DOHH2 (cell line): ENCODE data around the gene RAB3C.

Experiments
- H3F3A ChIP-seq: fragments of 200-600 bp; sonication (generic), shearing (Covaris generic); 2 replicates; pipeline ENCODE4 v1.6.0; 2016; ENCODE audit warnings: antibody characterized with exemption, mild to moderate bottlenecking; ENCODE audit not compliant: control insufficient read depth, insufficient read depth
- H3K27ac ChIP-seq: fragments of 200-600 bp; sonication (generic); 2 replicates; pipeline ENCODE4 v1.5.1; 2014; ENCODE audit warnings: low read depth, mild to moderate bottlenecking, low read length, moderate library complexity
- H3K27me3 ChIP-seq: fragments of 200-600 bp; sonication (generic); 2 replicates; pipeline ENCODE4 v1.6.1; 2014; ENCODE audit warnings: mild to moderate bottlenecking, low read length, mixed read lengths; ENCODE audit not compliant: control insufficient read depth
- H3K36me3 ChIP-seq: fragments of 200-600 bp; sonication (generic); 2 replicates; pipeline ENCODE4 v1.6.1; 2014; ENCODE audit warnings: mild to moderate bottlenecking, low read length, moderate library complexity, mixed read lengths; ENCODE audit not compliant: control insufficient read depth
- H3K4me1 ChIP-seq: fragments of 200-600 bp; sonication (generic); 2 replicates; pipeline ENCODE4 v1.6.1; 2014; ENCODE audit warnings: mild to moderate bottlenecking, low read length, mixed read lengths; ENCODE audit not compliant: control insufficient read depth
- H3K4me2 ChIP-seq: fragments of 200-600 bp; sonication (generic); 2 replicates; pipeline ENCODE4 v1.6.0; 2014; ENCODE audit warnings: mild to moderate bottlenecking, low read length, moderate library complexity
- H3K4me3 ChIP-seq: fragments of 200-600 bp; sonication (generic); 2 replicates; pipeline ENCODE4 v1.5.1; 2014; ENCODE audit warnings: mild to moderate bottlenecking, low read length, mixed read lengths
- H3K79me2 ChIP-seq: fragments of 200-600 bp; sonication (generic); 2 replicates; pipeline ENCODE4 v1.6.1; 2014; ENCODE audit warnings: mild to moderate bottlenecking, low read length, mixed read lengths; ENCODE audit not compliant: control insufficient read depth
- H3K9me2 ChIP-seq: fragments of 200-600 bp; sonication (generic); replicated peaks from 2 replicates; pipeline ENCODE4 v1.6.1; 2014; ENCODE audit warnings: mild to moderate bottlenecking, low read length, mixed read lengths; ENCODE audit not compliant: control insufficient read depth
- H3K9me3 ChIP-seq: fragments of 200-600 bp; sonication (generic); 2 replicates; pipeline ENCODE4 v1.6.1; 2014; ENCODE audit warnings: antibody characterized with exemption, low read length, mixed read lengths; ENCODE audit not compliant: control insufficient read depth, insufficient read depth
- H4K20me1 ChIP-seq: fragments of 200-600 bp; sonication (generic); 2 replicates; pipeline ENCODE4 v1.6.0; 2014; ENCODE audit warnings: low read depth, mild to moderate bottlenecking, antibody characterized with exemption, low read length, moderate library complexity; ENCODE audit not compliant: control insufficient read depth, insufficient read depth
- CTCF ChIP-seq: fragments of 200-600 bp; sonication (generic); IDR thresholded peaks from one replicate; pipeline ENCODE4 v1.5.1; 2014; ENCODE audit warnings: antibody characterized with exemption, mild to moderate bottlenecking, low read depth, low read length; ENCODE audit not compliant: poor library complexity, severe bottlenecking
- EZH2phosphoT487 ChIP-seq: fragments of 200-600 bp; sonication (generic); IDR thresholded peaks from 2 replicates; pipeline ENCODE4 v1.6.1; 2017; ENCODE audit warnings: borderline replicate concordance, mild to moderate bottlenecking, antibody characterized with exemption, low read length, moderate library complexity, mixed read lengths

RAB3C gene

GRCh38 chr5:58902765-58903164 is 319.9 kb downstream of the RAB3C start:
- Histone ChIP-seq H3K4me2 (no peak overlapping the region), H3K4me3 (no peak overlapping the region), H3K36me3 (no peaks in the 10 kb centered on the region), H3K9me3 (no peaks in the 10 kb centered on the region), H3F3A (no peaks in the 10 kb centered on the region), H4K20me1 (no peaks in the 10 kb centered on the region), H3K27ac (no peak overlapping the region), H3K4me1 (no peaks in the 10 kb centered on the region), H3K27me3 (peaks cover 12% of the 10 kb centered on the region), H3K9me2 (no peaks in the 10 kb centered on the region), H3K79me2 (no peaks in the 10 kb centered on the region)
- no peak for TF ChIP-seq CTCF
- no peak for TF ChIP-seq EZH2phosphoT487

DNA sequence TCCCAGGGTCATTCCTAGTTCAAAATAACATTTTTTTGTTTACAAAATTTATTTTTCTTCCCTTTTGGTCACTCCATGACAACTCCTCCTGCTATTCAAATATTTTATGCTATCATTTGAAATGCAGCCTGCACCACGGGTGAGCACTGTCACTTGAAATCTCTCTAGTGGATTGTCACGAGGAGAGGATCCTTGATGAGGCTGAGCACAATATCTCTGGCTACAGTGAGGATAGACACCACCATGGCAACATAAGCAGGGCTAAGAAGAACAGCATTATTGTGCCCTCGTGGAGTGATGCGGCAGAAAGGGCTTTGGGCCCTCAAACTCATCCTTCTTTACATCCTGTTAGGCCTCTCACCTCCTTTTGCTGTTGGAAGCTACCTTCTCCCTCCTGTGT is 321.9 kb downstream of the RAB3C start:
- Histone ChIP-seq H3K9me2 (no peaks in the 10 kb centered on the region), H3K36me3 (no peaks in the 10 kb centered on the region), H3K4me3 (no peak overlapping the region), H3F3A (no peaks in the 10 kb centered on the region), H3K4me1 (no peaks in the 10 kb centered on the region), H3K27ac (no peak overlapping the region), H3K27me3 (peaks cover 9% of the 10 kb centered on the region), H3K4me2 (no peak overlapping the region), H3K79me2 (no peaks in the 10 kb centered on the region), H3K9me3 (no peaks in the 10 kb centered on the region), H4K20me1 (no peaks in the 10 kb centered on the region)
- TF ChIP-seq EZH2phosphoT487 (no peak), CTCF (no peak)

- TF ChIP-seq EZH2phosphoT487 (no peak), CTCF (no peak)
- no peaks in the 10 kb centered on the region for H3K9me3 ChIP-seq
- no peak overlapping the region for H3K4me3 ChIP-seq
- H4K20me1 ChIP-seq = no peaks in the 10 kb centered on the region
- no peaks in the 10 kb centered on the region for H3K4me1 ChIP-seq
- H3K79me2 ChIP-seq = no peaks in the 10 kb centered on the region
- H3K9me2 ChIP-seq = no peaks in the 10 kb centered on the region
- H3K27me3 ChIP-seq = peaks cover 9% of the 10 kb centered on the region
- no peak overlapping the region for H3K27ac ChIP-seq
- no peak overlapping the region for H3K4me2 ChIP-seq
- H3F3A ChIP-seq = no peaks in the 10 kb centered on the region
- no peaks in the 10 kb centered on the region for H3K36me3 ChIP-seq
Measured at GRCh38 chr5:58905944-58906343, 323.1 kb downstream of the RAB3C start.
